Retinal pigment epithelial cell (primary cell): ENCODE results near the gene KRT78.

Experiments
- DNase-seq: peaks from one replicate; pipeline ENCODE4 v3.0.0-alpha.2; 2010; ENCODE audit warnings: low read depth
- H3K4me3 ChIP-seq: 2 replicates; pipeline ENCODE4 v1.5.1; 2011; ENCODE audit warnings: mild to moderate bottlenecking, low read length, control low read depth, moderate library complexity
- TF ChIP-seq, protein P1 (sequence below): conservative IDR thresholded peaks from 2 replicates; pipeline ENCODE4 v1.5.1; 2011; ENCODE audit warnings: low read depth, low read length, control low read depth, inconsistent platforms

KRT78 gene

DNA sequence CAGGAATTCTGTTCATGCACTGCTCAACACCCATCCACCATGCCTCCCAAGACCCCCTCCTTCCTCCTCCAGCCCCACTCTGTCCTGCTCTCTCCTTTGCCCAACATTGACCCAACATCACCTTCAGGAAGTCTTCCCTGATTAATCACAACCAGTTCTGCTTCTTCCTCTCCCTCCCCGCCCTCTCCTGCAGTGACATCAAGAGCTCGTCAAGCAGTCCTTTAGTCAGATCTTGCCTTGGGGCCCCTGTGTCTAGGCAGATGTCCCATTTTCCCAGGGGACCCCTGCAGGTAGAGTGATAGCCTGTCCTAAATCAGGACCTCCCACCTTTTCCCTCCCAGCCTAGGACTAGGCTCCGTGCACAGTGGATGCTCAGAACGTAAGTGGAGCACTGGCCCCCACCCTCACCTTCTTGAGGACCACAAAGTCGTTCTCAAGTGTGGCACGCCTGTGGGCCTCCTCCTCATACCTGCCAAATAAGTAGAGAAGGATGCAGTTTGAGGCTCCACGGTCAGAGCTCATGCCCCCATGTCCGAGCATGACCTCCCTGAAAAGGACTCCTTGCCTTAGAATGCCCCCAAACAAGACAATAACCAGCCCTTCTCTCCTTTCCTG lies 2.3 kb downstream of the KRT78 start:
- H3K4me3 ChIP-seq, result no peak overlapping the region
- no peak for DNase-seq
- TF ChIP-seq, protein P1, sequence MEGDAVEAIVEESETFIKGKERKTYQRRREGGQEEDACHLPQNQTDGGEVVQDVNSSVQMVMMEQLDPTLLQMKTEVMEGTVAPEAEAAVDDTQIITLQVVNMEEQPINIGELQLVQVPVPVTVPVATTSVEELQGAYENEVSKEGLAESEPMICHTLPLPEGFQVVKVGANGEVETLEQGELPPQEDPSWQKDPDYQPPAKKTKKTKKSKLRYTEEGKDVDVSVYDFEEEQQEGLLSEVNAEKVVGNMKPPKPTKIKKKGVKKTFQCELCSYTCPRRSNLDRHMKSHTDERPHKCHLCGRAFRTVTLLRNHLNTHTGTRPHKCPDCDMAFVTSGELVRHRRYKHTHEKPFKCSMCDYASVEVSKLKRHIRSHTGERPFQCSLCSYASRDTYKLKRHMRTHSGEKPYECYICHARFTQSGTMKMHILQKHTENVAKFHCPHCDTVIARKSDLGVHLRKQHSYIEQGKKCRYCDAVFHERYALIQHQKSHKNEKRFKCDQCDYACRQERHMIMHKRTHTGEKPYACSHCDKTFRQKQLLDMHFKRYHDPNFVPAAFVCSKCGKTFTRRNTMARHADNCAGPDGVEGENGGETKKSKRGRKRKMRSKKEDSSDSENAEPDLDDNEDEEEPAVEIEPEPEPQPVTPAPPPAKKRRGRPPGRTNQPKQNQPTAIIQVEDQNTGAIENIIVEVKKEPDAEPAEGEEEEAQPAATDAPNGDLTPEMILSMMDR, result no peak

GRCh38 chr12:52845946-52846345 lies 2.8 kb downstream of the KRT78 start:
- DNase-seq, result no peak
- TF ChIP-seq, protein P1, result no peak
- no peak overlapping the region for H3K4me3 ChIP-seq

DNA sequence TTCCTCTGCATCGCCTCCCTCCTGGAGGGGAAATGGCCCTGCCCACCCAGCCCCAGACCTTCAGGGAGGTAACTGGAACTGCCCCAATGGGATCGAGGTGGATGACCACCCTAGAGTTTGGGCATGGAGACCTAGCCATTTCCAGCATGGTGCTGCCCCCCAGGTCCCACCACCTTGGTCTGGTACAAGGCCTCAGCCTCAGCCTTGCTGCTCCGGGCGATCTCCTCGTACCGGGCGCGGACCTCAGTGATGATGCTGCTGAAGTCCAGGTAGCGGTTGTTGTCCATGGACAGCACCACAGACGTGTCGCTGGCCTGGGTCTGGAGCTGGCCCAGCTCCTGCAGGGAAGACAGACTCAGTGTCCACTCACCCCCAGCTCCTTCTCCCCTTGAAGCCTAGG lies 4.4 kb downstream of the KRT78 start:
- no peak for DNase-seq
- TF ChIP-seq, protein P1, result no peak
- H3K4me3 ChIP-seq, result no peak overlapping the region

DNA sequence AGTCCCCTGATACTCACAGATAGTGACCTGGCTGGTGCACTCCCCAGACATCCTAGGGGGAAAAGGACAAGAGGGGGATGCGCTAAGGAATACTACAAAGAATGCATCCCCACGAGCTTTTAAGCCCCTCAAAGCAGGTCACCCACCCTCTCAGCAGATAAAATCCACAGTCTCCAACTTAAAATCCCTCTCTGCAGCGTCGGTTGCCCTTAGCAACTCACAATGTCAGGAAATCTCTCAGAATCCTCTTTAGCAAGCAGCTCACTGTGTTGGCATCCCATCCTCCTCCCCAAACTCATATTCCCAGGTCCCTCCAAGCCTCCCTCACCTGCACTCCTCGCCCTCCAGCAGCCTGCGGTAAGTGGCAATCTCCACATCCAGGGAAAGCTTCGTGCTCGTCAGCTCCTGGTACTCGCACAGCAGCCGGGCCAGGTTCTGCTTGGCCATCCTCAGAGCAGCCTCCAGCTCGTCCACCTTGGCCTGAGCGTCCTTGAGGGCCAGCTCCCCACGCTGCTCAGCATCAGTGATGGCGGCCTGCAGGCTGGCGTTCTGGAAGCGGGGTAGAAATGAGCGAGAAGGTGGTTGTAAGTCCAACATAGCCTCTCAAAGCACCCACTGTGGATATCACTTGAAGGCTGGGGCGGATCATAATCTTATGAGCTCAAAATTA lies 9.2 kb downstream of the KRT78 start:
- DNase-seq, result no peak
- TF ChIP-seq, protein P1, result no peak
- H3K4me3 ChIP-seq, result no peak overlapping the region

- TF ChIP-seq, protein P1, result no peak
- no peak for DNase-seq
- H3K4me3 ChIP-seq, result no peak overlapping the region
Measured at GRCh38 chr12:52838609-52839435, 10.0 kb downstream of the KRT78 start.

DNA sequence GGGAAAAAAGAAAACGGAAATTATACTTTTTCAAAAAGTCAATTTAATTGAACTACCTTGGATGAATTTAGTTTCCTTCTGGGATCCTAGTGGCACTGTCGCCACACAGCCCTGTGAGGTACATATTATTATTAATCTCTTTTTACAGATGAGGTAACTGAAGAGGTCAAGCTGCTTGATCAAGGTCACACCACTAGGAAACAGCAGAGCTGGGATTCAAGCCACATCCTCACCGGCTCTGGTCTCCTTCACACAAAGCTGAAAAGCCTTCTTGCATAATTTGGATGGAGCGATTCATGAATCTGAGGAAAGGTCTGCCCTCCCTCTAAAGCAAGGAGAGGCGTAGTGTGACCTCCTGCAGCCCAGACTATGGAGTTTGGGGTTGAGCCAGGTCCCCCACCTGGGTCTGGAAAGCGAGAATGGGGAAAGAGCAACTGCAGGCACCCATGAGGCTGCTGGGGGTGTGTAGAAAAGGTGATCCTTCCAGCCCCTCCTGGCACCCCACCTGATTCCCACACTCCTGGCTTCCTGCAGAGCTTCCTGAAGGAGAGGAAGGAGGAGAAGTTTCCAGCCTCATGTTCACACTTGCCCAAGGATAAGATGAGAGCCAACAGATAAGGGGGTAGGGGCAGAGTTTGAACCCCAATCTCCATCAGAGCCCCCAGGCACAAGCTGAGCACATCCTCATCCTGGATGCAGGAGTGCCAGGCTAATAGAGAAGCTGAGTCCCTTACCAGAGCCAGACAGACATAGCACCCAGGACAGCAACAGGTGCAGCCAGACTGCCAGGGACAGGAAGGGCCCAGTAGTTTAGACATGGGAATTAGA lies 10.8 kb downstream of the KRT78 start:
- no peak for DNase-seq
- TF ChIP-seq, protein P1, result no peak
- no peak overlapping the region for H3K4me3 ChIP-seq
